Panc1 (cell line): ENCODE data around the gene LIPE. TPM values are rescaled to one million over a fixed set of nuclear protein-coding genes. Genes with fewer than 3 reads are reported as not detected.

Experiments
- ATAC-seq: fragments of 200-7000 bp; cut with Tn5 transposase; 2 replicates; pipeline ENCODE4 v1.9.1; 2020; ENCODE audit warnings: mild to moderate bottlenecking, moderate library complexity
- BruUV-seq: library from RNA; stranded (reverse); fragments of 400-500 nt; replicated peaks from 2 replicates; lab custom pipeline; 2021; lab: Mats Ljungman, UMichigan
- CTCF ChIA-PET: fragments of 300-600 bp; sonication (Branson Sonifier 250); formaldehyde crosslinking; loops from one replicate; lab custom pipeline; 2022; ENCODE audit warnings: antibody characterized with exemption; lab: Charles Lee
- POLR2A ChIA-PET: fragments of 300-600 bp; sonication (Branson Sonifier 250); formaldehyde crosslinking; loops from one replicate; lab custom pipeline; 2022; ENCODE audit warnings: antibody characterized with exemption; lab: Charles Lee
- DNase-seq: peaks from one replicate; pipeline ENCODE4 v3.0.0-alpha.2; 2010; ENCODE audit warnings: low read depth, low spot score
- H3K27ac ChIP-seq: 2 replicates; pipeline ENCODE4 v1.5.1; 2011; ENCODE audit warnings: mild to moderate bottlenecking, low read length, inconsistent platforms
- H3K27me3 ChIP-seq: fragments of 200-500 bp; sonication (Bioruptor generic); 2 replicates; pipeline ENCODE4 v1.6.0; 2014; ENCODE audit warnings: low read length, inconsistent platforms; ENCODE audit not compliant: control insufficient read depth, insufficient read depth
- H3K36me3 ChIP-seq: fragments of 200-500 bp; sonication (Bioruptor generic); 2 replicates; pipeline ENCODE4 v1.5.1; 2014; ENCODE audit warnings: inconsistent platforms, mild to moderate bottlenecking, low read length, moderate library complexity; ENCODE audit not compliant: control insufficient read depth, insufficient read depth
- H3K4me1 ChIP-seq: 2 replicates; pipeline ENCODE4 v1.5.1; 2011; ENCODE audit warnings: inconsistent platforms, mild to moderate bottlenecking, low read length, moderate library complexity; ENCODE audit not compliant: control insufficient read depth, insufficient read depth
- H3K4me3 ChIP-seq, 2 experiments: 2 replicates each; pipeline ENCODE4 v1.5.1; 2011 to 2012; ENCODE audit warnings: low read depth in 2 of 2, low read length in 2 of 2, mild to moderate bottlenecking in 2 of 2, inconsistent platforms in 1 of 2, moderate library complexity in 1 of 2
- H3K9me3 ChIP-seq: fragments of 200-500 bp; sonication (Bioruptor generic); 2 replicates; pipeline ENCODE4 v1.5.1; 2014; ENCODE audit warnings: low read depth, mild to moderate bottlenecking, inconsistent platforms, low read length, moderate library complexity; ENCODE audit not compliant: control insufficient read depth, insufficient read depth
- POLR2AphosphoS5 ChIP-seq: IDR thresholded peaks from 2 replicates; pipeline ENCODE4 v1.6.1; 2012; ENCODE audit warnings: mild to moderate bottlenecking, low read depth, low read length, moderate library complexity
- SIN3A ChIP-seq: IDR thresholded peaks from 2 replicates; pipeline ENCODE4 v1.6.1; 2012; ENCODE audit warnings: low read depth, mild to moderate bottlenecking, low read length, moderate library complexity, borderline replicate concordance; ENCODE audit not compliant: insufficient read depth
- TCF7L2 ChIP-seq: IDR thresholded peaks from 2 replicates; pipeline ENCODE4 v1.6.1; 2011; ENCODE audit warnings: mild to moderate bottlenecking, low read depth, low read length, inconsistent platforms
- in situ Hi-C: cut with HindIII; loops from 2 replicates; pipeline ENCODE4 v1.10.0; 2016; ENCODE audit warnings: low sequenced_read_pairs, low pct_unique_long_range_greater_than_20kb
- intact Hi-C: fragments of 100-400 bp; cut with micrococcal nuclease; formaldehyde crosslinking; loops from one replicate; pipeline ENCODE4 v1.10.0; 2022; ENCODE audit not compliant: unreplicated experiment
- total RNA-seq: library from RNA; stranded (reverse); gene quantifications from one replicate; pipeline ENCODE4 v1.2.1, GENCODE V29; 2021; ENCODE audit not compliant: unreplicated experiment
- TF ChIP-seq, protein P1 (sequence below), 2 experiments: IDR thresholded peaks; 2 replicates each; pipeline ENCODE4 v1.6.1; 2011 to 2012; ENCODE audit warnings: low read depth in 2 of 2, control low read depth in 1 of 2, low read length in 1 of 2, mild to moderate bottlenecking in 1 of 2, moderate library complexity in 1 of 2; ENCODE audit not compliant: insufficient read depth in 1 of 2
- TF ChIP-seq, protein P2 (sequence below): fragments of 450-650 bp; IDR thresholded peaks from 2 replicates; pipeline ENCODE4 v1.5.1; 2017; ENCODE audit warnings: mild to moderate bottlenecking

The LIPE gene
- total RNA-seq, 1 experiment from 2014 or later: 3.4 TPM

DNA sequence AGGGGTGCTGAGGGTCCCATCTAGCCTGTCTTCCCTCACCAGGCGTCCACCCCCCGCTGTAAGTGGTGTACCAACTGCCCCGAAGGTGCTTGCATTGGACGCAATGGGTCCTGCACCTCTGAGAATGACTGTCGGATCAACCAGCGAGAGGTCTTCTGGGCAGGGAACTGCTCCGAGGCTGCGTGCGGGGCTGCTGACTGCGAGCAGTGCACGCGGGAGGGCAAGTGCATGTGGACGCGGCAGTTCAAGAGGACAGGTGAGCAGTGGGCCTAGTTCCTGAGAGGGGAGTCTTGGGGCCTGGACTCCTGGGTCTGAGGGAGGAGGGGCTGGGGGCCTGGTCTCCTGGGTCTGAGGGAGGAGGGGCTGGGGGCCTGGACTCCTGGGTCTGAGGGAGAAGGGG is 64.8 kb downstream of the LIPE start:
- H3K4me1 ChIP-seq: no peaks in the 10 kb centered on the region
- intact Hi-C loops (no loop called here), in situ Hi-C loops (no loop called here)
- TF ChIP-seq, protein P1, sequence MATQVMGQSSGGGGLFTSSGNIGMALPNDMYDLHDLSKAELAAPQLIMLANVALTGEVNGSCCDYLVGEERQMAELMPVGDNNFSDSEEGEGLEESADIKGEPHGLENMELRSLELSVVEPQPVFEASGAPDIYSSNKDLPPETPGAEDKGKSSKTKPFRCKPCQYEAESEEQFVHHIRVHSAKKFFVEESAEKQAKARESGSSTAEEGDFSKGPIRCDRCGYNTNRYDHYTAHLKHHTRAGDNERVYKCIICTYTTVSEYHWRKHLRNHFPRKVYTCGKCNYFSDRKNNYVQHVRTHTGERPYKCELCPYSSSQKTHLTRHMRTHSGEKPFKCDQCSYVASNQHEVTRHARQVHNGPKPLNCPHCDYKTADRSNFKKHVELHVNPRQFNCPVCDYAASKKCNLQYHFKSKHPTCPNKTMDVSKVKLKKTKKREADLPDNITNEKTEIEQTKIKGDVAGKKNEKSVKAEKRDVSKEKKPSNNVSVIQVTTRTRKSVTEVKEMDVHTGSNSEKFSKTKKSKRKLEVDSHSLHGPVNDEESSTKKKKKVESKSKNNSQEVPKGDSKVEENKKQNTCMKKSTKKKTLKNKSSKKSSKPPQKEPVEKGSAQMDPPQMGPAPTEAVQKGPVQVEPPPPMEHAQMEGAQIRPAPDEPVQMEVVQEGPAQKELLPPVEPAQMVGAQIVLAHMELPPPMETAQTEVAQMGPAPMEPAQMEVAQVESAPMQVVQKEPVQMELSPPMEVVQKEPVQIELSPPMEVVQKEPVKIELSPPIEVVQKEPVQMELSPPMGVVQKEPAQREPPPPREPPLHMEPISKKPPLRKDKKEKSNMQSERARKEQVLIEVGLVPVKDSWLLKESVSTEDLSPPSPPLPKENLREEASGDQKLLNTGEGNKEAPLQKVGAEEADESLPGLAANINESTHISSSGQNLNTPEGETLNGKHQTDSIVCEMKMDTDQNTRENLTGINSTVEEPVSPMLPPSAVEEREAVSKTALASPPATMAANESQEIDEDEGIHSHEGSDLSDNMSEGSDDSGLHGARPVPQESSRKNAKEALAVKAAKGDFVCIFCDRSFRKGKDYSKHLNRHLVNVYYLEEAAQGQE (IDR thresholded peaks at IDR 0.05; ENCODE audit: insufficient read depth in 1 of 2, low read depth in 2 of 2, low read length in 1 of 2): no peak
- TF ChIP-seq SIN3A: no peak
- TF ChIP-seq, protein P2, sequence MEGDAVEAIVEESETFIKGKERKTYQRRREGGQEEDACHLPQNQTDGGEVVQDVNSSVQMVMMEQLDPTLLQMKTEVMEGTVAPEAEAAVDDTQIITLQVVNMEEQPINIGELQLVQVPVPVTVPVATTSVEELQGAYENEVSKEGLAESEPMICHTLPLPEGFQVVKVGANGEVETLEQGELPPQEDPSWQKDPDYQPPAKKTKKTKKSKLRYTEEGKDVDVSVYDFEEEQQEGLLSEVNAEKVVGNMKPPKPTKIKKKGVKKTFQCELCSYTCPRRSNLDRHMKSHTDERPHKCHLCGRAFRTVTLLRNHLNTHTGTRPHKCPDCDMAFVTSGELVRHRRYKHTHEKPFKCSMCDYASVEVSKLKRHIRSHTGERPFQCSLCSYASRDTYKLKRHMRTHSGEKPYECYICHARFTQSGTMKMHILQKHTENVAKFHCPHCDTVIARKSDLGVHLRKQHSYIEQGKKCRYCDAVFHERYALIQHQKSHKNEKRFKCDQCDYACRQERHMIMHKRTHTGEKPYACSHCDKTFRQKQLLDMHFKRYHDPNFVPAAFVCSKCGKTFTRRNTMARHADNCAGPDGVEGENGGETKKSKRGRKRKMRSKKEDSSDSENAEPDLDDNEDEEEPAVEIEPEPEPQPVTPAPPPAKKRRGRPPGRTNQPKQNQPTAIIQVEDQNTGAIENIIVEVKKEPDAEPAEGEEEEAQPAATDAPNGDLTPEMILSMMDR: no peak
- TF ChIP-seq POLR2AphosphoS5: no peak
- TF ChIP-seq TCF7L2: no peak
- no peaks in the 10 kb centered on the region for H3K9me3 ChIP-seq
- H3K4me3 ChIP-seq: no peak overlapping the region
- DNase-seq: no peak
- no peak for ATAC-seq
- H3K27me3 ChIP-seq: no peaks in the 10 kb centered on the region
- ChIA-PET CTCF (interaction anchor here (0.7 kb wide), 1 partner anchor 397 kb away, joined by 6 read pairs; no protein-coding TSS in a partner anchor), POLR2A (no interaction called here)
- BruUV-seq: no TSS peak
- no peak overlapping the region for H3K27ac ChIP-seq
- H3K36me3 ChIP-seq: no peaks in the 10 kb centered on the region

DNA sequence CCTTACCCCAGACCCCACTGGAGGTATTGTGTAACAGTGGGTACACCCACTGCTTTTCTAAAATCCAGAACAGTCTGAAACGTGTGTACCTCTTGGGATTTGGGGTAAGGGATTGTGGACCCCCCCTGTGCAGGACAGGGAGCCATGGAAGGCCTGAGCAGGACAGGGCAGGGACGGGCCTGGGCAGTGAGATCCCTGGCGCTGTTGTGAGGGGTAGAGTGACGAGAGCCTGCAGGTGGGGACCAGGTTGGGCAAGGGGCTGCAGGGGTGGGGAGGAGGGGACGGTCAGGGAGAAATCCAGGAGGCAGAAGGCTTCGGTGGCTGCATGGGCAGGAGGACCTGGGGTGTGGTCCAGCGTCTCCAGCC is 65.7 kb downstream of the LIPE start:
- TF ChIP-seq SIN3A (no peak), POLR2AphosphoS5 (no peak), TCF7L2 (no peak)
- TF ChIP-seq, protein P2: no peak
- TF ChIP-seq, protein P1 (IDR thresholded peaks at IDR 0.05; ENCODE audit: insufficient read depth in 1 of 2, low read depth in 2 of 2, low read length in 1 of 2): no peak
- H3K27me3 ChIP-seq: no peaks in the 10 kb centered on the region
- POLR2A ChIA-PET: no interaction called here
- H3K4me3 ChIP-seq: no peak overlapping the region
- no peak overlapping the region for H3K27ac ChIP-seq
- DNase-seq (no peak), ATAC-seq (no peak)
- intact Hi-C loops: no loop called here
- H3K36me3 ChIP-seq: no peaks in the 10 kb centered on the region
- no TSS peak for BruUV-seq
- in situ Hi-C loops: no loop called here
- no peaks in the 10 kb centered on the region for H3K9me3 ChIP-seq
- CTCF ChIA-PET: interaction anchor here (0.6 kb wide), 1 partner anchor 1756 kb away, joined by 3 read pairs; no protein-coding TSS in a partner anchor
- no peaks in the 10 kb centered on the region for H3K4me1 ChIP-seq
